T-helper 1 cell treated with Interleukin-12 subunit alpha and Interleukin-12 subunit beta and Interleukin-4 antibody, amounts not matched to agents 30 ng/mL and 1 ng/mL, for 36 hours (primary cell): ENCODE measurements around the gene PER2. TPM values are rescaled to one million over a fixed set of nuclear protein-coding genes. Genes with fewer than 3 reads are reported as not detected.

Experiments used
- intact Hi-C: fragments of 100-400 bp; cut with micrococcal nuclease; formaldehyde crosslinking; loops from one replicate; pipeline ENCODE4 v1.15.1; 2024
- total RNA-seq: library from RNA; stranded (reverse); gene quantifications from 2 replicates; pipeline ENCODE4 v1.2.3, GENCODE V29; 2022

PER2 gene
- total RNA-seq, 1 donor from 2014 or later = 10.6 TPM

GRCh38 chr2:238270606-238271005 lies 17.8 kb downstream of the PER2 start:
- intact Hi-C loops = no loop called here

- intact Hi-C loops = loop anchor here (10.0 kb wide), 1 partner anchor 495 kb away; no protein-coding TSS in a partner anchor
These were observed 18.7 kb downstream of the PER2 start for GRCh38 chr2:238269741-238270140.

GRCh38 chr2:238267884-238268680 lies 20.3 kb downstream of the PER2 start:
- intact Hi-C loops = loop anchor here (10.0 kb wide), 1 partner anchor 493 kb away; no protein-coding TSS in a partner anchor

GRCh38 chr2:238267341-238267710 lies 21.1 kb downstream of the PER2 start:
- intact Hi-C loops = loop anchor here (10.0 kb wide), 1 partner anchor 493 kb away; no protein-coding TSS in a partner anchor

GRCh38 chr2:238265605-238266004 lies 22.8 kb downstream of the PER2 start:
- intact Hi-C loops = loop anchor here (10.0 kb wide), 1 partner anchor 491 kb away; no protein-coding TSS in a partner anchor

- intact Hi-C loops = loop anchor here (10.0 kb wide), 1 partner anchor 489 kb away; no protein-coding TSS in a partner anchor
These were observed 24.3 kb downstream of the PER2 start for GRCh38 chr2:238264072-238264460.

GRCh38 chr2:238263204-238264071 lies 25.0 kb downstream of the PER2 start:
- intact Hi-C loops = loop anchor here (1.0 to 10.0 kb wide), 9 partner anchors 23 to 751 kb away; partner anchors contain the start of genes HES6 and PER2

GRCh38 chr2:238262496-238263122 lies 25.8 kb downstream of the PER2 start:
- intact Hi-C loops = loop anchor here (1.0 to 10.0 kb wide), 9 partner anchors 22 to 750 kb away; partner anchors contain the start of genes HES6 and PER2

- intact Hi-C loops = loop anchor here (2.0 to 10.0 kb wide), 3 partner anchors 21 to 749 kb away; partner anchors contain the start of gene HES6
These were observed 26.6 kb downstream of the PER2 start for GRCh38 chr2:238261718-238262375.

GRCh38 chr2:238260883-238261282 lies 27.5 kb downstream of the PER2 start:
- intact Hi-C loops = loop anchor here (10.0 kb wide), 1 partner anchor 486 kb away; no protein-coding TSS in a partner anchor

GRCh38 chr2:238259061-238260020 lies 29.1 kb downstream of the PER2 start:
- intact Hi-C loops = loop anchor here (10.0 kb wide), 1 partner anchor 485 kb away; no protein-coding TSS in a partner anchor

GRCh38 chr2:238257786-238258700 lies 30.4 kb downstream of the PER2 start:
- intact Hi-C loops = no loop called here

- intact Hi-C loops = loop anchor here (1.0 kb wide), 1 partner anchor 32 kb away; the partner anchor contains the start of gene PER2
These were observed 31.8 kb downstream of the PER2 start for GRCh38 chr2:238256594-238257104.

GRCh38 chr2:238256111-238256510 lies 32.3 kb downstream of the PER2 start:
- intact Hi-C loops = loop anchor here (1.0 kb wide), 1 partner anchor 32 kb away; the partner anchor contains the start of gene PER2

GRCh38 chr2:238255636-238256035 lies 32.8 kb downstream of the PER2 start:
- intact Hi-C loops = loop anchor here (1.0 kb wide), 1 partner anchor 33 kb away; the partner anchor contains the start of gene PER2

GRCh38 chr2:238255151-238255551 lies 33.3 kb downstream of the PER2 start:
- intact Hi-C loops = no loop called here

- intact Hi-C loops = no loop called here
These were observed 34.2 kb downstream of the PER2 start for GRCh38 chr2:238254095-238254723.
